Stomach (tissue), 4 donors: ENCODE results near the gene ASCC3.

Experiments used
- EP300 ChIP-seq: sonication (generic); formaldehyde crosslinking; IDR thresholded peaks from one replicate; pipeline ENCODE4 v1.6.1; 2017; ENCODE audit warnings: antibody characterized with exemption
- TF ChIP-seq, protein P1 (sequence below), 7 experiments: fragments of 450-650 bp in 4 of 7; fragments of 200-600 bp in 3 of 7; sonication (generic) in 3 of 7; IDR thresholded peaks; one replicate each; pipeline ENCODE4 v1.5.1; 2016 to 2019; ENCODE audit warnings: antibody characterized with exemption in 7 of 7, control low read depth in 2 of 7, mild to moderate bottlenecking in 1 of 7

DNA sequence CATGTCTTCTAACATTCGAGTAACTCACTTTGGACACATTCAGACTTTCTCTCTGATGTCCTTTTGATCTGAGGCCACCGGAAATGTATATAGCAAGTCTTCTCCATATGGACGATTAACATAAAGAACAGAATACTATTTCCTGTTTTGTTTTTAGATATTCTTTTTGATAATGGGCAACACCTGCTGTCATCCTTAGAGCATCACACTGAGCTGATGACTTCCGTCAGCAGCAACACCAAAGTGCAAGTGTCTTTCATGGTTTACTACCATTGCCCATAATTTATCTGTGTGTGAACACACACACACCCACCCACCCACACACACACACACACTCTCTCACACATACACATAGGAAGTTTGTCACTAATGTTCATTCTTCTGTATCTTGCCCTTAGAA, 303.7 kb downstream of the ASCC3 start:
- TF ChIP-seq, protein P1, sequence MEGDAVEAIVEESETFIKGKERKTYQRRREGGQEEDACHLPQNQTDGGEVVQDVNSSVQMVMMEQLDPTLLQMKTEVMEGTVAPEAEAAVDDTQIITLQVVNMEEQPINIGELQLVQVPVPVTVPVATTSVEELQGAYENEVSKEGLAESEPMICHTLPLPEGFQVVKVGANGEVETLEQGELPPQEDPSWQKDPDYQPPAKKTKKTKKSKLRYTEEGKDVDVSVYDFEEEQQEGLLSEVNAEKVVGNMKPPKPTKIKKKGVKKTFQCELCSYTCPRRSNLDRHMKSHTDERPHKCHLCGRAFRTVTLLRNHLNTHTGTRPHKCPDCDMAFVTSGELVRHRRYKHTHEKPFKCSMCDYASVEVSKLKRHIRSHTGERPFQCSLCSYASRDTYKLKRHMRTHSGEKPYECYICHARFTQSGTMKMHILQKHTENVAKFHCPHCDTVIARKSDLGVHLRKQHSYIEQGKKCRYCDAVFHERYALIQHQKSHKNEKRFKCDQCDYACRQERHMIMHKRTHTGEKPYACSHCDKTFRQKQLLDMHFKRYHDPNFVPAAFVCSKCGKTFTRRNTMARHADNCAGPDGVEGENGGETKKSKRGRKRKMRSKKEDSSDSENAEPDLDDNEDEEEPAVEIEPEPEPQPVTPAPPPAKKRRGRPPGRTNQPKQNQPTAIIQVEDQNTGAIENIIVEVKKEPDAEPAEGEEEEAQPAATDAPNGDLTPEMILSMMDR (IDR thresholded peaks at IDR 0.05) = no peak
- TF ChIP-seq EP300 = no peak
